GM21529 (cell line): Measurements from ENCODE around the gene TPK1.
"Not testable (repeated sequence)": the region's sequence is repeated elsewhere in the genome, so short reads cannot be mapped to it uniquely, and the experiment has no call there.

Experiments
- ATAC-seq: cut with Tn5 transposase; IDR thresholded peaks from one replicate; pipeline ENCODE4 v1.9.1; 2021; ENCODE audit not compliant: unreplicated experiment

The TPK1 gene

GRCh38 chr7:144487901-144488300, 348.0 kb downstream of the TPK1 start:
- no peak for ATAC-seq

GRCh38 chr7:144484445-144484844, 351.4 kb downstream of the TPK1 start:
- no peak for ATAC-seq

- ATAC-seq = no peak
Measured at GRCh38 chr7:144483189-144483588, 352.7 kb downstream of the TPK1 start.

GRCh38 chr7:144481833-144482232, 354.0 kb downstream of the TPK1 start:
- ATAC-seq = no peak

- ATAC-seq = no peak
Measured at GRCh38 chr7:144477348-144477747, 358.5 kb downstream of the TPK1 start.

- ATAC-seq = no peak
Measured at GRCh38 chr7:144474800-144475615, 360.8 kb downstream of the TPK1 start.

GRCh38 chr7:144474363-144474762, 361.5 kb downstream of the TPK1 start:
- ATAC-seq = no peak

GRCh38 chr7:144473908-144474307, 361.9 kb downstream of the TPK1 start:
- no peak for ATAC-seq

- ATAC-seq = no peak
Measured at GRCh38 chr7:144470078-144470477, 365.8 kb downstream of the TPK1 start.

- no peak for ATAC-seq
Measured at GRCh38 chr7:144468990-144469732, 366.7 kb downstream of the TPK1 start.

- no peak for ATAC-seq
Measured at GRCh38 chr7:144459635-144460034, 376.2 kb downstream of the TPK1 start.

GRCh38 chr7:144455040-144455404, 380.8 kb downstream of the TPK1 start:
- no peak for ATAC-seq

- ATAC-seq = no peak
Measured at GRCh38 chr7:144454256-144455039, 381.4 kb downstream of the TPK1 start.

- ATAC-seq = no peak
Measured at GRCh38 chr7:144452064-144452463, 383.8 kb downstream of the TPK1 start.

- ATAC-seq = no peak
Measured at GRCh38 chr7:144445590-144445989, 390.3 kb downstream of the TPK1 start.

GRCh38 chr7:144439717-144440205, 396.1 kb downstream of the TPK1 start:
- no peak for ATAC-seq

- ATAC-seq = no peak
Measured at GRCh38 chr7:144438759-144439158, 397.1 kb downstream of the TPK1 start.

GRCh38 chr7:144437370-144438191, 398.3 kb downstream of the TPK1 start:
- peak; percentile 88 for ATAC-seq

GRCh38 chr7:144436500-144436899, 399.4 kb downstream of the TPK1 start:
- no peak for ATAC-seq

GRCh38 chr7:144428431-144428830, 407.4 kb downstream of the TPK1 start:
- ATAC-seq = no peak

- not testable (repeated sequence) for ATAC-seq
Measured at GRCh38 chr7:144427539-144427938, 408.3 kb downstream of the TPK1 start.
